ENCODE measurements around the gene NSG1. TPM values are rescaled to one million over a fixed set of nuclear protein-coding genes. Genes with fewer than 3 reads are reported as not detected.

The NSG1 gene
- total RNA-seq, 1 donor from 2014 or later: 52.4 TPM

- peaks cover 6% of the 10 kb centered on the region for H3K9me3 Mint-ChIP-seq (ENCODE audit: low read depth)
- peaks cover 6% of the 10 kb centered on the region for H3K4me1 Mint-ChIP-seq (ENCODE audit: low read depth)
- H3K27me3 Mint-ChIP-seq: peaks cover 52% of the 10 kb centered on the region
- no peaks in the 10 kb centered on the region for H3K36me3 Mint-ChIP-seq (ENCODE audit: insufficient read depth)
- H3K27ac Mint-ChIP-seq: no peak overlapping the region
- TF ChIP-seq CTCF (IDR thresholded peaks at IDR 0.05; ENCODE audit: unreplicated experiment): no peak
- no peak for DNase-seq (ENCODE audit: low spot score, unreplicated experiment)
- H3K4me3 Mint-ChIP-seq (ENCODE audit: low read depth): no peak overlapping the region
These were observed 9.7 kb upstream of the NSG1 start for GRCh38 chr4:4377191-4377590.

GRCh38 chr4:4377732-4378460 lies 9.0 kb upstream of the NSG1 start:
- no peak for TF ChIP-seq CTCF (IDR thresholded peaks at IDR 0.05; ENCODE audit: unreplicated experiment)
- no peak for DNase-seq (ENCODE audit: low spot score, unreplicated experiment)
- peaks cover 8% of the 10 kb centered on the region for H3K4me1 Mint-ChIP-seq (ENCODE audit: low read depth)
- no peaks in the 10 kb centered on the region for H3K36me3 Mint-ChIP-seq (ENCODE audit: insufficient read depth)
- no peak overlapping the region for H3K27ac Mint-ChIP-seq
- peaks cover 6% of the 10 kb centered on the region for H3K9me3 Mint-ChIP-seq (ENCODE audit: low read depth)
- H3K27me3 Mint-ChIP-seq: peaks cover 59% of the 10 kb centered on the region
- no peak overlapping the region for H3K4me3 Mint-ChIP-seq (ENCODE audit: low read depth)

GRCh38 chr4:4379540-4380087 lies 7.3 kb upstream of the NSG1 start:
- peaks cover 9% of the 10 kb centered on the region for H3K4me1 Mint-ChIP-seq (ENCODE audit: low read depth)
- no peak for TF ChIP-seq CTCF (IDR thresholded peaks at IDR 0.05; ENCODE audit: unreplicated experiment)
- H3K27me3 Mint-ChIP-seq: peaks cover 72% of the 10 kb centered on the region
- H3K4me3 Mint-ChIP-seq (ENCODE audit: low read depth): no peak overlapping the region
- no peaks in the 10 kb centered on the region for H3K36me3 Mint-ChIP-seq (ENCODE audit: insufficient read depth)
- H3K27ac Mint-ChIP-seq: no peak overlapping the region
- no peak for DNase-seq (ENCODE audit: low spot score, unreplicated experiment)
- H3K9me3 Mint-ChIP-seq (ENCODE audit: low read depth): peaks cover 3% of the 10 kb centered on the region

- DNase-seq (ENCODE audit: low spot score, unreplicated experiment): no peak
- no peak overlapping the region for H3K27ac Mint-ChIP-seq
- H3K36me3 Mint-ChIP-seq (ENCODE audit: insufficient read depth): no peaks in the 10 kb centered on the region
- peaks cover 60% of the 10 kb centered on the region for H3K27me3 Mint-ChIP-seq
- no peak overlapping the region for H3K4me3 Mint-ChIP-seq (ENCODE audit: low read depth)
- peaks cover 13% of the 10 kb centered on the region for H3K4me1 Mint-ChIP-seq (ENCODE audit: low read depth)
- H3K9me3 Mint-ChIP-seq (ENCODE audit: low read depth): no peaks in the 10 kb centered on the region
- TF ChIP-seq CTCF (IDR thresholded peaks at IDR 0.05; ENCODE audit: unreplicated experiment): no peak
These were observed 3.8 kb upstream of the NSG1 start for GRCh38 chr4:4383085-4383484.

- DNase-seq (ENCODE audit: low spot score, unreplicated experiment): no peak
- Mint-ChIP-seq H3K9me3 (ENCODE audit: low read depth) (no peaks in the 10 kb centered on the region), H3K4me3 (ENCODE audit: low read depth) (peak overlapping the region; percentile 57), H3K27me3 (peaks cover 67% of the 10 kb centered on the region), H3K27ac (no peak overlapping the region), H3K36me3 (ENCODE audit: insufficient read depth) (peaks cover 1% of the 10 kb centered on the region), H3K4me1 (ENCODE audit: low read depth) (peaks cover 17% of the 10 kb centered on the region)
- TF ChIP-seq CTCF (IDR thresholded peaks at IDR 0.05; ENCODE audit: unreplicated experiment): peak; percentile 48
These were observed 2.1 kb upstream of the NSG1 start for GRCh38 chr4:4384837-4385236.
